Left renal cortex interstitium (tissue), 4 donors: ENCODE results near the gene FSD1. TPM values are rescaled to one million over a fixed set of nuclear protein-coding genes. Genes with fewer than 3 reads are reported as not detected.

Experiments used
- polyA plus RNA-seq, 4 donors: library from polyadenylated mRNA; unstranded; fragments of 120-200 nt; gene quantifications; one replicate each; pipeline ENCODE4 v1.2.1, GENCODE V29; 2013; ENCODE audit not compliant: insufficient read length in 4 of 4

The FSD1 gene
- polyA plus RNA-seq, 4 donors = 3.9 to 11.4 (median 7.1) TPM

Other genes starting within 250 kb of the FSD1 start
- gene ZBTB7A, start 237.7 kb upstream of the FSD1 start, polyA plus RNA-seq = 10 to 100 TPM in 3 of 4 donors, 1 to 10 TPM in 1; 7.6 to 15.6 (median 11.8) TPM
- gene MAP2K2, start 180.5 kb upstream of the FSD1 start, polyA plus RNA-seq = 100 to 1,000 TPM in 3 of 4 donors, 10 to 100 TPM in 1; 81.9 to 151 (median 130) TPM
- gene CREB3L3, start 151.0 kb upstream of the FSD1 start, polyA plus RNA-seq = 1 to 10 TPM in 3 of 4 donors, under 1 TPM in 1; 0.65 to 1.7 (median 1.4) TPM
- gene SIRT6, start 122.0 kb upstream of the FSD1 start, polyA plus RNA-seq = 10 to 100 TPM; 14.8 to 28.3 (median 22.7) TPM
- 1 to 10 TPM in 3 of 4 donors, under 1 TPM in 1; 0.95 to 1.8 (median 1.4) TPM for gene ANKRD24, start 121.9 kb upstream of the FSD1 start, polyA plus RNA-seq
- gene EBI3, start 75.1 kb upstream of the FSD1 start, polyA plus RNA-seq = under 1 TPM; 0.18 to 0.68 (median 0.51) TPM
- 10 to 100 TPM; 19.7 to 28.5 (median 22.7) TPM for gene YJU2, start 57.5 kb upstream of the FSD1 start, polyA plus RNA-seq
- gene SHD, start 25.3 kb upstream of the FSD1 start, polyA plus RNA-seq = 1 to 10 TPM; 1.5 to 3.3 (median 2.3) TPM
- under 1 TPM; 0.33 to 0.61 (median 0.48) TPM for gene TMIGD2, start 2.2 kb upstream of the FSD1 start, polyA plus RNA-seq
- 10 to 100 TPM; 21.0 to 33.6 (median 28.5) TPM for gene STAP2, start 34.2 kb downstream of the FSD1 start, polyA plus RNA-seq
- 10 to 100 TPM; 21.8 to 36.6 (median 28.9) TPM for gene MPND, start 39.0 kb downstream of the FSD1 start, polyA plus RNA-seq
- gene SH3GL1, start 95.9 kb downstream of the FSD1 start, polyA plus RNA-seq = 10 to 100 TPM; 51.5 to 82.9 (median 75.5) TPM
- gene CHAF1A, start 98.0 kb downstream of the FSD1 start, polyA plus RNA-seq = 10 to 100 TPM; 19.8 to 28.9 (median 22.3) TPM
- gene UBXN6, start 153.2 kb downstream of the FSD1 start, polyA plus RNA-seq = 100 to 1,000 TPM in 2 of 4 donors, 10 to 100 TPM in 2; 84.2 to 129 (median 112) TPM
- 10 to 100 TPM; 61.5 to 96.9 (median 89.2) TPM for gene HDGFL2, start 167.7 kb downstream of the FSD1 start, polyA plus RNA-seq
- gene PLIN4, start 213.9 kb downstream of the FSD1 start, polyA plus RNA-seq = 1 to 10 TPM in 2 of 4 donors, under 1 TPM in 2; 0.48 to 2.2 (median 1.1) TPM
- gene PLIN5, start 230.6 kb downstream of the FSD1 start, polyA plus RNA-seq = 10 to 100 TPM in 1 of 4 donors, 1 to 10 TPM in 3; 2.6 to 12.3 (median 5.4) TPM
- gene LRG1, start 235.4 kb downstream of the FSD1 start, polyA plus RNA-seq = 1 to 10 TPM in 2 of 4 donors, under 1 TPM in 2; 0.68 to 1.5 (median 1.2) TPM